Hippocampal formation (tissue), 2 donors: ENCODE results near the gene KIT.

Experiments
- DNase-seq, 2 donors: peaks; one replicate each; lab custom pipeline; 2025; lab: John Stamatoyannopoulos, UW

The KIT gene

GRCh38 chr4:54745031-54745770 is 87.4 kb downstream of the KIT start:
- no peak for DNase-seq

- no peak for DNase-seq
Measured at GRCh38 chr4:54746218-54746617, 88.5 kb downstream of the KIT start.

GRCh38 chr4:54750341-54750740 is 92.6 kb downstream of the KIT start:
- no peak for DNase-seq

- DNase-seq = no peak
Measured at GRCh38 chr4:54754394-54754793, 96.6 kb downstream of the KIT start.

GRCh38 chr4:54764476-54764875 is 106.7 kb downstream of the KIT start:
- no peak for DNase-seq

GRCh38 chr4:54767376-54767775 is 109.6 kb downstream of the KIT start:
- DNase-seq = no peak

- no peak for DNase-seq
Measured at GRCh38 chr4:54773022-54773421, 115.3 kb downstream of the KIT start.

GRCh38 chr4:54779036-54779435 is 121.3 kb downstream of the KIT start:
- DNase-seq = no peak

GRCh38 chr4:54779476-54780148 is 121.9 kb downstream of the KIT start:
- DNase-seq = no peak

- DNase-seq = no peak
Measured at GRCh38 chr4:54780149-54780495, 122.4 kb downstream of the KIT start.

GRCh38 chr4:54781756-54782155 is 124.0 kb downstream of the KIT start:
- DNase-seq = peak; percentile 5 to 39

- no peak for DNase-seq
Measured at GRCh38 chr4:54783402-54784110, 125.8 kb downstream of the KIT start.

- DNase-seq = peak; percentile 76 to 78
Measured at GRCh38 chr4:54784161-54784671, 126.5 kb downstream of the KIT start.
